ENCODE results near the gene RPL14. TPM values are rescaled to one million over a fixed set of nuclear protein-coding genes. Genes with fewer than 3 reads are reported as not detected.
A peak's percentile ranks its signal among the peaks of the same experiment; 100 is the strongest.

Gene RPL14
- total and polyA plus RNA-seq, 2 of the 13 experiments (the other 11 are each of a cell fraction or from before 2014, with no cell fraction given): 502 to 1,291 TPM

GRCh38 chr3:40452876-40453730, 4.0 kb upstream of the RPL14 start (continued):
- TF ChIP-seq ZNF710 (CRISPR knock-in tag; IDR thresholded peaks at IDR 0.05; ENCODE audit: borderline replicate concordance) (peak; percentile 59; the same call in 1 of the 2 replicates), ZNF619 (CRISPR knock-in tag; IDR thresholded peaks at IDR 0.05) (no peak), RBM22 (optimal IDR thresholded peaks at IDR 0.05; ENCODE audit: low read length) (no peak), SPEN (CRISPR knock-in tag; IDR thresholded peaks at IDR 0.05; ENCODE audit: low read depth) (peak; percentile 66), ZNF337 (CRISPR knock-in tag; IDR thresholded peaks at IDR 0.05; ENCODE audit: borderline replicate concordance, low read depth) (no peak), ZNF644 (CRISPR knock-in tag; IDR thresholded peaks at IDR 0.05; ENCODE audit: low read depth) (peak; percentile 11; the same call in 1 of the 2 replicates), JUN (CRISPR knock-in tag; IDR thresholded peaks at IDR 0.05) (peak; percentile 87), ZUFSP (CRISPR knock-in tag; IDR thresholded peaks at IDR 0.05; ENCODE audit: borderline replicate concordance) (no peak), ZBTB42 (CRISPR knock-in tag; IDR thresholded peaks at IDR 0.05) (no peak), ZSCAN12 (CRISPR knock-in tag; IDR thresholded peaks at IDR 0.05) (no peak), KAT2B (IDR thresholded peaks at IDR 0.05; ENCODE audit: borderline replicate concordance, low read depth, low read length) (no peak), FOXO4 (CRISPR knock-in tag; conservative IDR thresholded peaks at IDR 0.05) (0 out of 2 replicates have a peak, but pooled peaks have one; percentile 67), ZNF709 (CRISPR knock-in tag; IDR thresholded peaks at IDR 0.05) (no peak), NFKBIZ (CRISPR knock-in tag; IDR thresholded peaks at IDR 0.05) (0 out of 2 replicates have a peak, but pooled peaks have one; percentile 55), ZNF747 (CRISPR knock-in tag; IDR thresholded peaks at IDR 0.05; ENCODE audit: borderline replicate concordance) (no peak), HDAC2 (CRISPR knock-in tag; IDR thresholded peaks at IDR 0.05) (peak; percentile 70), ZNF225 (CRISPR knock-in tag; IDR thresholded peaks at IDR 0.05) (peak; percentile 95), SCMH1 (CRISPR knock-in tag; IDR thresholded peaks at IDR 0.05; ENCODE audit: borderline replicate concordance) (no peak), HNF4A (CRISPR knock-in tag; IDR thresholded peaks at IDR 0.05) (0 out of 2 replicates have a peak, but pooled peaks have one; percentile 16), XBP1 (CRISPR knock-in tag; IDR thresholded peaks at IDR 0.05) (no peak; the same call in 1 of the 2 replicates), ZIK1 (CRISPR knock-in tag; IDR thresholded peaks at IDR 0.05; ENCODE audit: borderline replicate concordance, low read depth) (peak; percentile 74; the same call in 1 of the 2 replicates)
- TF ChIP-seq, protein P1, sequence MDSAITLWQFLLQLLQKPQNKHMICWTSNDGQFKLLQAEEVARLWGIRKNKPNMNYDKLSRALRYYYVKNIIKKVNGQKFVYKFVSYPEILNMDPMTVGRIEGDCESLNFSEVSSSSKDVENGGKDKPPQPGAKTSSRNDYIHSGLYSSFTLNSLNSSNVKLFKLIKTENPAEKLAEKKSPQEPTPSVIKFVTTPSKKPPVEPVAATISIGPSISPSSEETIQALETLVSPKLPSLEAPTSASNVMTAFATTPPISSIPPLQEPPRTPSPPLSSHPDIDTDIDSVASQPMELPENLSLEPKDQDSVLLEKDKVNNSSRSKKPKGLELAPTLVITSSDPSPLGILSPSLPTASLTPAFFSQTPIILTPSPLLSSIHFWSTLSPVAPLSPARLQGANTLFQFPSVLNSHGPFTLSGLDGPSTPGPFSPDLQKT (CRISPR knock-in tag; IDR thresholded peaks at IDR 0.05; ENCODE audit: borderline replicate concordance): no peak
- TF ChIP-seq, protein P2, sequence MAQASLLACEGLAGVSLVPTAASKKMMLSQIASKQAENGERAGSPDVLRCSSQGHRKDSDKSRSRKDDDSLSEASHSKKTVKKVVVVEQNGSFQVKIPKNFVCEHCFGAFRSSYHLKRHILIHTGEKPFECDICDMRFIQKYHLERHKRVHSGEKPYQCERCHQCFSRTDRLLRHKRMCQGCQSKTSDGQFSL (CRISPR knock-in tag; IDR thresholded peaks at IDR 0.05): no peak
